RWPE2 (cell line): ENCODE results near the gene APELA.
"Not testable (repeated sequence)": the region's sequence is repeated elsewhere in the genome, so short reads cannot be mapped to it uniquely, and the experiment has no call there.

ENCODE experiments used
- ATAC-seq: fragments of 200-7000 bp; cut with Tn5 transposase; 3 replicates; pipeline ENCODE4 v1.9.1; 2021; ENCODE audit warnings: low read depth
- DNase-seq: peaks from one replicate; pipeline ENCODE4 v3.0.0-alpha.2; 2020; ENCODE audit warnings: low spot score
- H3K27ac ChIP-seq: fragments of 450-650 bp; 2 replicates; pipeline ENCODE4 v1.5.1; 2017; ENCODE audit warnings: mild to moderate bottlenecking; ENCODE audit not compliant: poor library complexity, severe bottlenecking
- H3K27me3 ChIP-seq: fragments of 250-450 bp; sonication (Bioruptor Pico); 2 replicates; pipeline ENCODE4 v1.5.1; 2021; ENCODE audit warnings: mild to moderate bottlenecking, moderate library complexity; ENCODE audit not compliant: insufficient read depth, poor library complexity, severe bottlenecking
- H3K36me3 ChIP-seq: fragments of 250-450 bp; sonication (Bioruptor Pico); 2 replicates; pipeline ENCODE4 v1.5.1; 2020; ENCODE audit warnings: low read depth, mild to moderate bottlenecking, moderate library complexity
- H3K4me1 ChIP-seq: fragments of 250-450 bp; sonication (Bioruptor Pico); 2 replicates; pipeline ENCODE4 v1.5.1; 2021; ENCODE audit warnings: mild to moderate bottlenecking, moderate library complexity; ENCODE audit not compliant: insufficient read depth, poor library complexity, severe bottlenecking
- H3K4me3 ChIP-seq: fragments of 250-450 bp; sonication (Bioruptor Pico); 2 replicates; pipeline ENCODE4 v1.5.1; 2021; ENCODE audit warnings: mild to moderate bottlenecking, moderate library complexity; ENCODE audit not compliant: severe bottlenecking
- H3K9me3 ChIP-seq: fragments of 250-450 bp; sonication (Bioruptor Pico); 2 replicates; pipeline ENCODE4 v1.5.1; 2021; ENCODE audit warnings: mild to moderate bottlenecking, moderate library complexity; ENCODE audit not compliant: severe bottlenecking
- TF ChIP-seq, protein P1 (sequence below): fragments of 450-650 bp; IDR thresholded peaks from one replicate; pipeline ENCODE4 v1.5.1; 2017; ENCODE audit warnings: mild to moderate bottlenecking, moderate library complexity; ENCODE audit not compliant: poor library complexity, severe bottlenecking

Gene APELA

GRCh38 chr4:164902608-164903007 lies 25.6 kb downstream of the APELA start:
- Histone ChIP-seq H3K27me3 (no peaks in the 10 kb centered on the region), H3K4me3 (no peak overlapping the region), H3K4me1 (no peaks in the 10 kb centered on the region), H3K36me3 (no peaks in the 10 kb centered on the region), H3K27ac (no peak overlapping the region), H3K9me3 (no peaks in the 10 kb centered on the region)
- ATAC-seq (peak; percentile 14; the same call in 1 of the 3 replicates), DNase-seq (no peak)
- TF ChIP-seq, protein P1, sequence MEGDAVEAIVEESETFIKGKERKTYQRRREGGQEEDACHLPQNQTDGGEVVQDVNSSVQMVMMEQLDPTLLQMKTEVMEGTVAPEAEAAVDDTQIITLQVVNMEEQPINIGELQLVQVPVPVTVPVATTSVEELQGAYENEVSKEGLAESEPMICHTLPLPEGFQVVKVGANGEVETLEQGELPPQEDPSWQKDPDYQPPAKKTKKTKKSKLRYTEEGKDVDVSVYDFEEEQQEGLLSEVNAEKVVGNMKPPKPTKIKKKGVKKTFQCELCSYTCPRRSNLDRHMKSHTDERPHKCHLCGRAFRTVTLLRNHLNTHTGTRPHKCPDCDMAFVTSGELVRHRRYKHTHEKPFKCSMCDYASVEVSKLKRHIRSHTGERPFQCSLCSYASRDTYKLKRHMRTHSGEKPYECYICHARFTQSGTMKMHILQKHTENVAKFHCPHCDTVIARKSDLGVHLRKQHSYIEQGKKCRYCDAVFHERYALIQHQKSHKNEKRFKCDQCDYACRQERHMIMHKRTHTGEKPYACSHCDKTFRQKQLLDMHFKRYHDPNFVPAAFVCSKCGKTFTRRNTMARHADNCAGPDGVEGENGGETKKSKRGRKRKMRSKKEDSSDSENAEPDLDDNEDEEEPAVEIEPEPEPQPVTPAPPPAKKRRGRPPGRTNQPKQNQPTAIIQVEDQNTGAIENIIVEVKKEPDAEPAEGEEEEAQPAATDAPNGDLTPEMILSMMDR: no peak

- Histone ChIP-seq H3K36me3 (no peaks in the 10 kb centered on the region), H3K9me3 (no peaks in the 10 kb centered on the region), H3K4me3 (no peak overlapping the region), H3K27me3 (no peaks in the 10 kb centered on the region), H3K27ac (no peak overlapping the region), H3K4me1 (no peaks in the 10 kb centered on the region)
- ATAC-seq: no peak
- TF ChIP-seq, protein P1: no peak
- no peak for DNase-seq
Measured at GRCh38 chr4:164904336-164904735, 27.4 kb downstream of the APELA start.

GRCh38 chr4:164904941-164905340 lies 28.0 kb downstream of the APELA start:
- H3K4me1 ChIP-seq: no peaks in the 10 kb centered on the region
- TF ChIP-seq, protein P1: no peak
- no peak for DNase-seq
- no peak overlapping the region for H3K27ac ChIP-seq
- H3K27me3 ChIP-seq: no peaks in the 10 kb centered on the region
- no peaks in the 10 kb centered on the region for H3K36me3 ChIP-seq
- no peak overlapping the region for H3K4me3 ChIP-seq
- ATAC-seq: no peak
- no peaks in the 10 kb centered on the region for H3K9me3 ChIP-seq

GRCh38 chr4:164906368-164906767 lies 29.4 kb downstream of the APELA start:
- no peaks in the 10 kb centered on the region for H3K36me3 ChIP-seq
- no peak overlapping the region for H3K4me3 ChIP-seq
- H3K27ac ChIP-seq: no peak overlapping the region
- TF ChIP-seq, protein P1: no peak
- no peaks in the 10 kb centered on the region for H3K9me3 ChIP-seq
- no peaks in the 10 kb centered on the region for H3K27me3 ChIP-seq
- DNase-seq (no peak), ATAC-seq (no peak)
- H3K4me1 ChIP-seq: no peaks in the 10 kb centered on the region

DNA sequence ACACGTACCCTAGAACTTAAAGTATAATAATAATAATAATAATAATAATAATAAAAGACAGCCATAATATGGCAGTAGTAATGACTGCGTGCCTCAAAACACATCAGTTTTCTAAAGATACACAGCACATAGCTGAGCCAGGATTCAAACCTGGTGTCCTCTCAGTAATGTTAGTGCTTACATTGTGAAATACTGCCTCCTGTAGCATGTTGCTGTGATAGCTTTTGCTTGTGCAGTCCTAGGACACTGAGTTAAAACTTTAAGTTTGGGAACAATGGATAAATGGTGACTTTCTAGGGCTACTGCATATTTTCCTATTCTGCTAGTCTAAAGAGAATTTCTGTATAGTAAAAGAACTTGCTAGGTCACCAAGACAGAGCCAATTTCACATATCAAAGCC lies 36.5 kb downstream of the APELA start:
- H3K27me3 ChIP-seq, H3K4me1 ChIP-seq, H3K9me3 ChIP-seq, ATAC-seq, DNase-seq, H3K27ac ChIP-seq, H3K4me3 ChIP-seq, H3K36me3 ChIP-seq: not testable (repeated sequence)
